PC-3 (cell line): ENCODE results near the gene ADORA1. TPM values are rescaled to one million over a fixed set of nuclear protein-coding genes. Genes with fewer than 3 reads are reported as not detected.

Experiments used
- ATAC-seq: fragments of 200-7000 bp; cut with Tn5 transposase; 2 replicates; pipeline ENCODE4 v1.9.1; 2020; ENCODE audit warnings: mild to moderate bottlenecking, moderate library complexity
- BruUV-seq: library from RNA; stranded (reverse); fragments of 400-500 nt; replicated peaks from 2 replicates; lab custom pipeline; 2021; lab: Mats Ljungman, UMichigan
- CTCF ChIA-PET: fragments of 300-600 bp; sonication (Branson Sonifier 250); formaldehyde crosslinking; loops from one replicate; lab custom pipeline; 2022; ENCODE audit warnings: antibody characterized with exemption; lab: Charles Lee
- POLR2A ChIA-PET: fragments of 300-600 bp; sonication (Branson Sonifier 250); formaldehyde crosslinking; loops from one replicate; lab custom pipeline; 2022; ENCODE audit warnings: antibody characterized with exemption; ENCODE audit not compliant: unreplicated experiment; lab: Charles Lee
- DNase-seq: peaks from one replicate; pipeline ENCODE4 v3.0.0-alpha.2; 2015
- H2AFZ ChIP-seq: fragments of 300-600 bp; sonication (generic); 2 replicates; pipeline ENCODE4 v1.6.0; 2016; ENCODE audit warnings: antibody characterized with exemption, low read length
- H3F3A ChIP-seq: fragments of 300-600 bp; sonication (generic); one replicate; pipeline ENCODE4 v1.6.0; 2017; ENCODE audit warnings: antibody characterized with exemption, low read length, control low read depth, mild to moderate bottlenecking; ENCODE audit not compliant: unreplicated experiment
- H3K27ac ChIP-seq: fragments of 300-600 bp; sonication (generic); 2 replicates; pipeline ENCODE4 v1.5.1; 2016; ENCODE audit warnings: mild to moderate bottlenecking, low read length
- H3K27me3 ChIP-seq: fragments of 300-600 bp; sonication (generic); 2 replicates; pipeline ENCODE4 v1.6.1; 2016; ENCODE audit warnings: low read length, mixed read lengths
- H3K36me3 ChIP-seq: fragments of 300-600 bp; sonication (generic); 2 replicates; pipeline ENCODE4 v1.6.1; 2016; ENCODE audit warnings: low read depth, mixed run types, low read length, mixed read lengths
- H3K4me1 ChIP-seq: fragments of 300-600 bp; sonication (generic); 2 replicates; pipeline ENCODE4 v1.5.1; 2016; ENCODE audit warnings: low read length; ENCODE audit not compliant: insufficient read depth
- H3K4me2 ChIP-seq: fragments of 300-600 bp; sonication (generic); 2 replicates; pipeline ENCODE4 v1.6.0; 2016; ENCODE audit warnings: low read length
- H3K4me3 ChIP-seq: fragments of 300-600 bp; sonication (generic); 2 replicates; pipeline ENCODE4 v1.5.1; 2016; ENCODE audit warnings: mild to moderate bottlenecking, low read length, mixed read lengths
- H3K79me2 ChIP-seq: fragments of 300-600 bp; sonication (generic); 2 replicates; pipeline ENCODE4 v1.6.1; 2017; ENCODE audit warnings: low read length, mixed read lengths
- H3K9ac ChIP-seq: fragments of 300-600 bp; sonication (generic); 2 replicates; pipeline ENCODE4 v1.6.0; 2016; ENCODE audit warnings: mild to moderate bottlenecking, low read length
- H3K9me2 ChIP-seq: fragments of 300-600 bp; sonication (generic); replicated peaks from 2 replicates; pipeline ENCODE4 v1.6.1; 2016; ENCODE audit warnings: mixed run types, low read length, mixed read lengths
- H3K9me3 ChIP-seq: fragments of 300-600 bp; sonication (generic); 2 replicates; pipeline ENCODE4 v1.6.1; 2016; ENCODE audit warnings: low read length, mixed read lengths
- H4K20me1 ChIP-seq: fragments of 300-600 bp; sonication (generic); 2 replicates; pipeline ENCODE4 v1.6.1; 2016; ENCODE audit warnings: low read length, mixed read lengths
- EZH2 ChIP-seq: fragments of 300-600 bp; sonication (generic); IDR thresholded peaks from one replicate; pipeline ENCODE4 v1.6.1; 2017; ENCODE audit warnings: antibody characterized with exemption, mild to moderate bottlenecking, low read length; ENCODE audit not compliant: unreplicated experiment
- EZH2phosphoT487 ChIP-seq: fragments of 300-600 bp; sonication (generic); IDR thresholded peaks from 2 replicates; pipeline ENCODE4 v1.6.1; 2018; ENCODE audit warnings: mild to moderate bottlenecking, antibody characterized with exemption, low read length, borderline replicate concordance
- intact Hi-C: fragments of 100-400 bp; cut with micrococcal nuclease; formaldehyde crosslinking; loops from 2 replicates; pipeline ENCODE4 v1.9.0; 2023
- total RNA-seq: library from RNA; depleted of rRNA; stranded (reverse); fragments of >200 nt; gene quantifications from 2 replicates; pipeline ENCODE4 v1.2.3, GENCODE V29; 2014
- TF ChIP-seq, protein P1 (sequence below): fragments of 300-600 bp; sonication (generic); conservative IDR thresholded peaks from 2 replicates; pipeline ENCODE4 v1.5.1; 2017; ENCODE audit warnings: antibody characterized with exemption, low read depth, mild to moderate bottlenecking, low read length

The ADORA1 gene
- total RNA-seq, 1 experiment from 2014 or later = 1.4 TPM

GRCh38 chr1:203186446-203187303 is 59.1 kb downstream of the ADORA1 start, which contains the start of gene CHI3L1:
Gene CHI3L1, minus strand, starts transcription at chr1:203186704. Its CDS starts 81 bp downstream, at chr1:203186623.
- no peak for ATAC-seq
- peaks cover 19% of the 10 kb centered on the region; the same call in 1 of the 2 replicates for H3K27me3 ChIP-seq
- DNase-seq = no peak

DNA sequence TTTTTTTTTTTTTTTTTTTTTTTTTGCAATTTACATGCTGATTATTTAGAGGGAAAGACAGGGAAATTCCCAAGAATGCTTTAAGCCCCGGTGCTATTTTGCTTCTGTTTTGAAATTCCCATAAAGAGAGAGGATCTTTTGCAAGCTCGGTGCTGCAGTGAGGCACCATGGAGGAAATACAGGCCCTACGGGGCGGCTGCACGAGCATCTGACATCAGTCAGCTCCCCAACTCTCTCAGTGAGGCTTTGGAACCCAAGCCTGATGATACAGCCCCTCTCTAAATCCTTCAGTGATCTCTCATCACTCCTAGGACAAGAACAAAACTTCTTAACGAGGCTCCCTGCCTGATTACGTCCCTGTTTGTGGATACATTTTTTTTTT is 59.8 kb downstream of the ADORA1 start:
- Histone ChIP-seq H3K9me2 (no peaks in the 10 kb centered on the region), H3K36me3 (no peaks in the 10 kb centered on the region), H3K27ac (no peak overlapping the region), H3K27me3 (peaks cover 19% of the 10 kb centered on the region; the same call in 1 of the 2 replicates), H3K4me3 (no peak overlapping the region), H3K9ac (no peak overlapping the region), H3K4me1 (no peaks in the 10 kb centered on the region), H3F3A (no peaks in the 10 kb centered on the region), H2AFZ (no peak overlapping the region), H3K4me2 (no peak overlapping the region), H3K9me3 (no peaks in the 10 kb centered on the region), H4K20me1 (no peaks in the 10 kb centered on the region), H3K79me2 (no peaks in the 10 kb centered on the region)
- TF ChIP-seq, protein P1, sequence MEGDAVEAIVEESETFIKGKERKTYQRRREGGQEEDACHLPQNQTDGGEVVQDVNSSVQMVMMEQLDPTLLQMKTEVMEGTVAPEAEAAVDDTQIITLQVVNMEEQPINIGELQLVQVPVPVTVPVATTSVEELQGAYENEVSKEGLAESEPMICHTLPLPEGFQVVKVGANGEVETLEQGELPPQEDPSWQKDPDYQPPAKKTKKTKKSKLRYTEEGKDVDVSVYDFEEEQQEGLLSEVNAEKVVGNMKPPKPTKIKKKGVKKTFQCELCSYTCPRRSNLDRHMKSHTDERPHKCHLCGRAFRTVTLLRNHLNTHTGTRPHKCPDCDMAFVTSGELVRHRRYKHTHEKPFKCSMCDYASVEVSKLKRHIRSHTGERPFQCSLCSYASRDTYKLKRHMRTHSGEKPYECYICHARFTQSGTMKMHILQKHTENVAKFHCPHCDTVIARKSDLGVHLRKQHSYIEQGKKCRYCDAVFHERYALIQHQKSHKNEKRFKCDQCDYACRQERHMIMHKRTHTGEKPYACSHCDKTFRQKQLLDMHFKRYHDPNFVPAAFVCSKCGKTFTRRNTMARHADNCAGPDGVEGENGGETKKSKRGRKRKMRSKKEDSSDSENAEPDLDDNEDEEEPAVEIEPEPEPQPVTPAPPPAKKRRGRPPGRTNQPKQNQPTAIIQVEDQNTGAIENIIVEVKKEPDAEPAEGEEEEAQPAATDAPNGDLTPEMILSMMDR = no peak
- TF ChIP-seq EZH2 (no peak), EZH2phosphoT487 (no peak)
- ChIA-PET POLR2A (no interaction called here), CTCF (no interaction called here)
- no TSS peak for BruUV-seq
- DNase-seq (no peak), ATAC-seq (no peak)
- intact Hi-C loops = no loop called here

More at GRCh38 chr1:203186446-203187303, 59.1 kb downstream of the ADORA1 start, which contains the start of gene CHI3L1:
- POLR2A ChIA-PET = interaction anchor here (0.6 kb wide), 1 partner anchor 264 kb away, joined by 3 read pairs; no protein-coding TSS in a partner anchor
- Histone ChIP-seq H3K4me2 (no peak within 1 kb of the TSS), H3K27ac (no peak within 1 kb of the TSS), H3K9me3 (no peaks in the 10 kb centered on the region), H3K36me3 (no peaks in the 10 kb centered on the region), H3F3A (no peaks in the 10 kb centered on the region), H3K79me2 (no peaks in the 10 kb centered on the region), H2AFZ (no peak within 1 kb of the TSS), H3K9me2 (no peaks in the 10 kb centered on the region), H3K4me1 (no peaks in the 10 kb centered on the region), H4K20me1 (no peaks in the 10 kb centered on the region), H3K4me3 (no peak within 1 kb of the TSS), H3K9ac (no peak within 1 kb of the TSS)
- TF ChIP-seq, protein P1 = no peak
- TF ChIP-seq EZH2 (no peak), EZH2phosphoT487 (no peak)
- intact Hi-C loops = no loop called here
- CTCF ChIA-PET = no interaction called here
- BruUV-seq = no TSS peak
